DLD1 (cell line): ENCODE measurements around the gene CELA1.

Experiments
- in situ Hi-C: cut with HindIII; loops from 2 replicates; pipeline ENCODE4 v1.10.0; 2017; ENCODE audit warnings: low sequenced_read_pairs

Gene CELA1

DNA sequence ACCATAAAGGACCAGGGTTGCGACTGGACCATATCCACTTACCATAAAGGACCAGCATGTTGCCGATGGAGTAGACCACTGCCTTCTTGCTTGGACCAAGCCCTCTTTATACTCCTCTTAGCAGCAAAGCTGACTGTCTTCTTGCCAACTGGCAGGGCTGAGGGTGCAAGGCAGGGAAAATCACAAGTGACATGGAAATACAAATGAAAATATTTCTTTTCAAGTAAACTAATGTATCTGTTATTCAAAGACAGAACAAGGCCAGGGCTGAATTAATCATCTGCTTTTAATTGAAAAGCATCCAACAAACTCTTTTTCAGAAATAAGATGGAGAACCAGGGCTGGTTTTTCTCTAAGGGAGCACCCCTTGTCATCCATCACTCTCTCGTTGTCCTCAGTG, at the start of gene CELA1:
TSS of gene CELA1 (minus strand) at position 99 of the 400 bp plus-strand sequence. CDS start at position 58, 41 bp downstream.
- in situ Hi-C loops: no loop called here

DNA sequence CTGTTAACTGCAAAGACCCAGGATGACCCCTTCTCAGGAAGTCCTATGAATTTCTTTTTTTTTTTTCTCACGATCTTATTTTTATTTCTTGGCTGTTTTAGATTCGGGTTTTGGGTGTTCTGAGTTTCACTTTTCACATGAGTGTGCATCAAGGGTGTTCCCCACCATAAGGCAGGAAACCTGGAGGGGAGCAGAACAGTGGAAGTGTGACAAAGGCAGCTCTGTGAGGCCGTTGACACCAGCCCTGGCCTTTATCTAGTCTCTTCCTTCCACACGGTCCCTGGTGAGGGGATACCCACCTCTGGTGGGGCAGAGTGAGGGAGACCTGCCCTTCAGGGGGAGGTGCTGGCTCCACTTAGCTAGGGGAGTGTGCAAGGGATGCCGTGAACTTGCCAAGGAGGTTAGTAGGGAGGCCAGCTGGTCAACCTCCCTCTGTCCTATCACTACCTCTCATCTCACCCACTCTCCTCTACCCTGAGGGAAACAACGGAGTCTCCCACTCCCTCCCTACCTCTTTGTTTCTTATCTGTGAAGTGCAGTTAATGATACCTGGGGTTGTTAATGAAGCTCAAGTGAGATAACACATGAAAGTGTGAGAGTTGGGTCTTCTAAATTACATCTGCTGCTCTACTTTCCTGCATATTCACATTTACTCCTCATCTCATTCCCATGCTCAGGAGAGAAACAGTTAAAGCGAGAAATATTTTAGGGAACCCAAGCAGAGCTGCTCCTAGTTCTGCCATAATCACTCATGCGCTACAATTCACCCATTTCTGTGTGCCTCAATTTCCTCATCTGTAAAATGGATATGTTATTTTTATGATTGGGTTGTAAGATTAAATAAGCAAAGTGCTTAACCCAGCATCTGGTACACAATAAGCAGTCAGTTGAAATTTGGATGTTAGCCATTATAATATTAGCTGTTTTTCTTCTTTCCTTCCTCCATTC, 49.1 kb upstream of the CELA1 start:
- in situ Hi-C loops: no loop called here

DNA sequence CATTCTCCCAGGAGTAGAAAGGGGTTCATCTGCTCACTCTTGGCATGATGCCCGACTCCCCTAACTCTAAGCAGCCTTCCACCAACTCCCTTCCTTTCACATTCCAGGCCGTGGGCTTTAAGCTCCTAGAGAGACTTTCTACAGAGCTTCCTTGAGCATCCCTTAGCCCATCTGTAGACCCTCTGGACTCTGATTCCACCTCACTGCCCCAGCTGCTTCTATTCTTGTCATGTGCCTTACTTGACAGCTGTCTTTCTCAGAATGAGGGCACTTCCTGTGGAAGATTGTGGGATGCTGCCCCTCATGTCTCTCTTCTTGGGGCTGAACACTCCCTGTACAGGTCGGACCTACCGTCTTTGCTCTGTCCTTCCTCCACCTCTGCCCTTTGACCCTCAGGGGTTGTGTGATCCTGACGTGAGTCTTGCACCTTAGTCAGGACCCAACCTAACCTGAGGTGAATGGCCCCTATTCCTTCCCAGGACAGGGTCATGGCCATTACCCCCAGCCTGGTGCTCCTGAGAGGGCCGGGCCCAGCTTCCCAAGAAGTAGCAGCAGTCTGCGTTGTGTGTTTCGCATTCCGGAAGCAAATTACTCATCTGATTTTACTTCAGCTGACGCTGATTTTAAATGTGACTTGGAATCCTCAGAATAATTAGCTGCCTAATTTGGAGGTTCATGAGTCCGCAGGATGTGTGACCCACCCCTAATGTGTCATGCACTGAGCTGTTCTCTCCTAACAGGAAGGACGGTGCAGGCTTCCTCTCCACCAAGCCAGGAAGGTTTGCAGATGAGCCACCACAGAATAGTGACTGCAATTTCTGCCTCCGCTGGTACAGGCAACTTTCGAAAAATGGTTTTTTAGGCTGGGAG, 47.4 kb upstream of the CELA1 start:
- in situ Hi-C loops: no loop called here

DNA sequence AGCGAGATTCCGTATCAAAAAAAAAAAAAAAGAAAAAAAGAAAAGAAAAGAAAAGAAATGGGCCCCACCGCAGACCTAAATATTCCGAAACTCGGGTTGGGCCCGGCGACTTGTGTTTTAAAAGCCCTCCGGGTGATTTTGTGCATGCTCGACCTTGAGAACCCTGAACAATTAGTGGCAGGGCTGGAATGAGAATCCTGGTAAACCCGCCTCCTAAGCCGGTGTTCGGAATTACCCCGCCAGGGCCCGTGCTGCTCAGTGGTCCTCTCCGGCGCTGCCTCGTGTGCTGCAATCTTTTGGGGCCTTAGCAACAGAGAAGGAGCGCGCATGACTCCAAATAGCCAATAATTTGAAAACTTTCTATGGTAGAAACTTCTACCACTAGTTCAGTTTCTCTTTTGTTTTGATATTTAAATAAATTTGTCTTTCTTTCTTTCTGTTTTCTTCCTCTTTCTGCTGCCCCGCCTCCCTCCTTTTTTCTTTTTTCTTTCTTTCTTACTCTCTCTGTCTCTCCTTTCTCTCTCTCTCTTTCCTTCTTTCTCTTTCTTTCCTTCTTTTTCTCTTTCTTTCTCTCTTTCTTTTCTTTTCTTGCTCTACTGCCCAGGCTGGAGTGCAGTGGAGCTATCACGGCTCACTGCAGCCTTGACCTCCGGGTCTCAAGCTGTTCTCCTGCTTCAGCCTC, 46.2 kb upstream of the CELA1 start:
- in situ Hi-C loops: no loop called here

DNA sequence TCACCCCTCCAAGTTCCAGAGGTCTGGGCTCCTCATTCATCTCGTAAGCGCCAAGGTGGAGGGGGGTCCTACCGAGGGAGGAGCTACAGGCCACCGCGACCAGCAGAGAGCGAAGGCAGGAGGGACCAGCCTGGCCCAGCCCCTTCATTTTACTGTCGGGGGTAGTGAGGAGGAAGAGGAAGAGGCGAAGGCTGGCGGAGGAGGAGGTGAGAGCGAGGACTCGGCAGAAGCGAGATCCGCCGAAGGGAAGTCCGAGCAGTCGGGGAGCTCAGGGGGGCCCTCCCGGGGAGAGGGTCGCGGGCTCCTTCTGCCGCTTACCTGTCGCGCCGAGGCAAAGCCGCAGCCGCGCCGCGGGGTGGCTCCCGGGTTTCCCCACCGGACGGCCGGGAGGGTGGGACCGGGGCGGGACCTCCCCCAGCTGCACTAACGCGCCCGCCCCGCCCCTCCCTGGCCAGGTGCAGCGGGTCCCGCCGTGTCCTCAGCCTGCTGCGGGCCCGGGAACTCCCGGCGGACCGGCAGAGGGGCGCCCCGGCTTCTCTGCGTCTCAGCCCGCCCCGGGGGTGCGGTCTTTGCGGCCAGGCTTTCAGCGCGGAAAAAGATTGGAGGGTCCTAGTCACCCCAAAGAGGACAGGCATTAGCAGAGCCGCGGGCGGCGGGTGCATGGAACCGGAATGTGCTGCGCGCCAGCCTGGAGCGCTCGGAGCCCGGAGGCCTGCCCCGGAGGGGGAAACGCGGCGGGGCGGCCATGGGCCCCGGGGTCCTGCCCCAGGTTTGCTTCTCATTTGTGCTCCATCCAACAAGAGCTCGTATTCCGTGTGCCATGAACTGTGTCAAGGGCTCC, 45.0 kb upstream of the CELA1 start, which contains the start of gene GALNT6:
TSS of gene GALNT6 (minus strand) at position 124 of the 841 bp plus-strand sequence. CDS start 11,625 bp downstream, outside the sequence.
- in situ Hi-C loops: no loop called here

DNA sequence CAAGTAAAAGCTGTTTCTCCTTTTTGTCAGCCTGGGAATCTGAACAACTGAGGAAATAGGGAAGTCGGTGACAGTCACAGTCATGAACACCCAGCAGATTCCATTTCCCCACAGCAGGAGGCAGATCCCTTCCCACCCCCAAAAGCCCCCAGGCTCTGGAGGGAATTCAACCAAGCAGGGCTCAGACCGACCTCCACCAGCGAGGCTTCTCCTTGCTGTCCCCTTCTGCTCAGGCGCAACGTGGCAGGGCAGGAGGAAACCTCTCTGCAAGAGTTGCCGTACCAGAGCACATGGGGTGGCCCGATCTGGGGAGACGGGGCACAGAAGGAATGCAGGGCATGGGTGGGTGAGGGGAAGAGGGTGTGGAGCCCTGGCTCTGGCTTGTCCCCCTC, 44.4 kb upstream of the CELA1 start:
- in situ Hi-C loops: no loop called here

DNA sequence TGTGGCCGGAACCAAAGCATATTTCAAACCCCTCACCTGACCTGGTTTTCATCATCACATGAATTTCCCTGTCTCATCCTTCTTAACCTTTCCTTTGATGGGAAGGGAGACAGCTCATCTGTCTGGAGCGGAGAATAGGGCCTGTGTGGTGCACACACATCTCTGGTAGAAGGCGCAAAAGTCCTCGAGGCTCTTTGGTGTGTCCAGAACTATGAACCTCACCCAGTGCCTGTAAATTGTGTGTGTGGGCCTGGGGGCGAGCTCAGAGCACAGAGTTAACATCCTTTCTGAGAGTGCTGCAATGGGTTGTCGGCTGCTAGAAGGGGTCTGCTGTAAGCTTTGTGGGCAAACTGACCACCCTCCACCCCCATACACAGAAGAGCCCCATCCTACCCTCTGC, 44.0 kb upstream of the CELA1 start:
- in situ Hi-C loops: no loop called here

DNA sequence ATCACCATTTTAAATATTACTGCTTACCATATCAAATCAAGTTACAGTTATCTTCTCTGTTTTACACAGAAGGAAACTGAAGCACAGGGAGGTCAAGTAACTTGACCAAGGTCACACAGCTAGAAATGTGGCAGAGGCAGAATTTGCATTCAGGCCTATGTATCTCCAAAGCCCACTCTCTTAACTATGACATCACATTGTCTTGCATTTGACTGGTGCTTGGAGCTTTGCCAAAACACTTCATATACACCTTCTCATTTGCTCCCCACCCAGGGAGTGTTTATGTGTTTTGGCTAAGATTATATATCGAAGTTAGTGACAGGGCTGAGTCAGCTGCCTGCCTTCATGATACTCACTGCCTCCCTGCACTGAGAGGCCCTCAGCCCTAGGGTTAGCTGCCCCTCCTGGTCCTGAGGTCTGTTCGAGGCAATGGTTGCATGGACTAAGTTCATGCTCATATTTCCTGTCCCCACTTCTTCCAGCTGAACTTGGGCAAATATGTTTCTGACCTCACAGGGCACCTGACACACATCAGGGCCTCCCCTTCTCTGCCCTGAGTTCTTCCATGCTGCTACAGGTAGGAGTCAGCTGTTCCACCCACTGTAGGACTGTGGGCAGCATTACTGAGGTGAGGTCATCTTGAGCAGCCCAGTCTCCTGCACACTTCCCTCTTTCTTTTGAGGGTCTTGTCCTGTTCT, 43.0 kb upstream of the CELA1 start:
- in situ Hi-C loops: no loop called here

DNA sequence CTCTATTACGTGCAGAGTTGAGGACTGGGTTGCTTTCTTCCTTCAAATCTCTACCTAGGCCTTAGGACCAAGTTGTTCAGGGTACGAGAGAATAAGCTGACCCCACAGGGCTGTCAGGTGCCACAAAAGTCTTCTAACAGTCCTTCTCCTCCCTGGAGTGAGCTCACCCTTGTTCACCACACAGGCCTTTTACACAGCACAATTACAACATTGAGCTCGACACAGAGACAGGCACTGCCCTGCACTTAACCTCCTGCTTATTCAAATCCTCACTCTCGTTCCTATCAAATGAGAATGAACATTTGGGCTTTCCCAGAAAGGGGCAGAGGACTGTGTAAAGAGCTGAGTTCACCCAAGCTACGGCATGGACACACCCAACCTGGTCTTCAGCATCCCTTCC, 42.4 kb upstream of the CELA1 start:
- in situ Hi-C loops: no loop called here

DNA sequence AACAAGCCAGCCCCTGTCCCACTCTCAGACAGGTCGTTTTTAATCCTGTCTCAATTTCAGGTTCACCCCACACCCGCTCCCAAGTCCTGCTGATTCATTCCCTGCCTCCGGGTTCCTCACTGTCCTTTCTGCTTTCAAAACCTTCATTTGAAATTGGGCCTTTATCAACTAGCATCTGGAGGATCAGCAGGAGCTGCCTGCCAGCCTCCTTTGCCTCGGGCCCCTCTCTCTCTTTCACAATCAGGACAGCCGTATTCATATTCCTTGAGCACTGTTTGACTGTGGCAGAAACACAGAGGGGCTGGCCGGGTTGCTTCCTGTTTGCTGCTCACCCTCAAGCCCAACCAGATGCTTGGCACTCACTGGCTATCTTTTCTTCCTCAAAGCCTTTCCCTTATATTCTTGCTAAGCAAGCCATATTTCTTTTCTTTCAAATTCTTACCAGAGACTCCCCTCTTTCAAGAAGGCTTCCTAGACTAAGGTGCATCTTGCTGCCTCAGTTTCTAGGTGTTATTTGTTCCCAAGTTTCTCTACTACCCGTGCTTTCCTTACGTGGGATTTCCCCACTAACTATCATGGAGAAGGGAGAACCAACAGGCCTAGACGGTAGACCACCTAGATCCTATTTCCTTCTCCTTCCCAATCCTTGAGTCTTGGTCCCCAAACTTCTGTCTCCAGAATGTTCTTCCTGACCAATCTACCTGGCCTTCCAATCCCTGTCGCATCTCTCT, 41.8 kb upstream of the CELA1 start:
- in situ Hi-C loops: no loop called here

DNA sequence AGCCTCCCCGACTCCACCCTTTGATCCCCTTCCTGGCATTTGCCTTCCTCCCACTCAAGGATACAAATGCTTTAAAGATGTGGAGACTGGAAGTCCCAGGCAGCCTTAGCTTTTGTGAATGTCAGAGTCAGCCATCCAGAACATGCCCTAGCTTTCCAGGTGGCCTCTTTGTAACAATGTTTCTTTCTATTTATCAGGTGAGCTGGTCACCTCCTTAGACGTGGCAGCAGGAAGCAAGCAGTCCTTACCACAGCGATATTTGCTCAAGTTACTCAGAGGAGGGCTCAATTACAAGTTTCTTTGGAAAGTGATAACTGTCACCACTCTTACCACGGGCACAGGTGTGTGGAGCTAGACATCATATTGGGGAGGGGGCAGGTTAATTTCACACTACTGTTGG, 39.9 kb upstream of the CELA1 start:
- in situ Hi-C loops: no loop called here

DNA sequence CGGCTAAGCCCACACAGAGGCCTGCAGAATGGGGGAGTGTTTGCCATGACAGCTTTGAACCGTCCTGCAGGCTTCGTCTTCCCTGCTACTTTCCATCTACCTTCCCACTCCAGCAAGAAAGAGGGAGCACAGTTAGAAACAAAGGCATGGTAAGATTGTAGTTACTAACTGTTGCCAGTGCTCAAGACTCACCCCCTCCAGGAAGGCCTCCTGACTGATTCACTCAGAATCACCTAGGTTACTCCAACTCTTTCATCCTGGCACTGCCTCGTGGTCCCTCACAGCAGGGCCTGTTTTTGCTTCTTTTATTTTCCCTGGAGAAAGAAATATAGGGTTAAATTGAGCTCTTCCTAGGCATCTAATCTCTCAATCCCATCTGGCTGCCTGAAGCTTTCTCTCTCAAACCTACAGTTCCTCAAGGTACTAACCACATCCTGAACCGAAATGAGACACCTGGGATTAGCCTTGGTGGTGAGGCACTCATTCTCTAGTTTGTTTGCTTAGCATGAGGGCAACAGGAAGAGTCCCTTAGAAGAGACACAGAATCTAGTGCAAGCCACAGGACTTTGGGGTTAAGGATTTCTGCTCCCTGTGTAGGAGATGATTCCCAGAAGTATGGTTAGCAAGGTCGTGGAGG, 36.9 kb upstream of the CELA1 start:
- in situ Hi-C loops: no loop called here

DNA sequence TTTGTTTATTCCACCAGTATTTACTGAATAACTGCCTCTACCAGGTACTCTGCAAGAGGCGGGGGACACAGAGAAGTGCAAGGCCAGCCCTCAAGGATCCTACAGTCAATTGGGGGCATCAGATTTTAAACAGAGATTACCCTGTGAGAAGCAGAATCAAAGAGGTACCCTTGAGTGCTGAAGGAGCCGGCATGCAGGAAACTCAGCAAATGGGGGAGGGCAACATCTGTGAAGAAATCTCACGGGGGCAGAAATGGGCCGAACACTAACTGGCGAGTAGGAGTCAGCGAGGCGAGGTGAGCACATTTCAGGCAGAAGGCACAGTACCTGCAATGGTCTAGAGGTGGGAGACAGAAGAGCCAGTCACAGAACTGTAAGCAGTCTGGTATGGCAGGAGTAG, 35.7 kb upstream of the CELA1 start:
- in situ Hi-C loops: no loop called here

DNA sequence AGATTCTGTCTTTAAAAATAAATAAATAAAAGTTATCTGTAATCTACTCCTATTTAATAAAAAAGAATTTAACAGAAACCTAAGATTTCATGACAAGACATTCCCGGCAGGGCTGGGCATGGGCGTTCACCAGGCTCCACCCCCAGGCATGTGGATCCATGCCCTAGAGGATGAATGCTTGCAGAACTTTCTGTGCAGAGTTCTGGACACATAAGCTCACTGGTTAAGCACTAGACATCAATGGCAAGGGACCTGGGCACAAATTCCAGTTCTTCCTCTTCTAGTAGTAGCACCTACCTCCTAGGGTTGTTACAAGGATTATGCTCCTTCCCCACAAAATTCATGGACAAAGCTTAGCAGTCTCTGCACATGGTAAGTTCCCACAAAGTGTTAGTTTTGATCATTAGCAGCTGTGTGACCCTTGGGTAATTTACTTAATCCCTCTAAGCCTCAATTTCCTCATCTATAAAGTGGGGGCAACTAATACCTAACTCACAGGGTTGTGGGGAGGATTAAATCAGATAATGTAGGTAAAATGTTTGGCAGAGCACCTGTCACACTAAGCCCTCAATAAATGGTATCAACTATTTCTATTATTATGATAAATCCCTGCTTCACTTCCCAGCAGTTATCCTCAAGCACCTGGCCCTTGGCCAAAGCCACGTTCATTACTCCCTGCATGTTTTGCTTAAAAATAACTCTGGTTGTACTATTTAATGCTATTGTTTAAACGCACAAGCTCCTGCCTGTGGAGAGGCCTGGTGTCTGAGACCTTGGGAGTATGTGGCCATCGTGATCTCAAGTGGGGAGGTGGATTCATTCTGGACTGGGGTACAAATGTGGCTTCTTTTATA, 35.0 kb upstream of the CELA1 start:
- in situ Hi-C loops: no loop called here

DNA sequence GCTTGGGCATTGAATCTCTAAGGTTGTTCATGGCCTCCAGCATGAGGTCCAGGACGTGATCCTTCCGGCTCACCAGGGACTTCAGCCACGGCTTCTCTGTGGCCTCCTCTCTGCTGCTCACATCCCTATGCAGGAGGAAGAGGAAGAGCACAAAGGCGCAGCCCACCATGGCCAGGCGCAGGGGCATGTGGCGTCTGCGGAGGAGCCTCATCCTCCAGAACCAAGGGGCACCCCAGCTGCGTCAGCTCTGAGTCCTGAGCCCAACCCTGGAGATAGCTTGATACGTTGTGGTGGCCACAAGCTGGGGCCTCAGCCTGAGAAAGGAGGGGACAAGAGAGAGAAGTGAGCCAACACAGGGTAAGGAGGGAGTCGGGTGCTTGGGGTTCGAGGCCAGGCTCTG, 33.1 kb upstream of the CELA1 start:
- in situ Hi-C loops: no loop called here

DNA sequence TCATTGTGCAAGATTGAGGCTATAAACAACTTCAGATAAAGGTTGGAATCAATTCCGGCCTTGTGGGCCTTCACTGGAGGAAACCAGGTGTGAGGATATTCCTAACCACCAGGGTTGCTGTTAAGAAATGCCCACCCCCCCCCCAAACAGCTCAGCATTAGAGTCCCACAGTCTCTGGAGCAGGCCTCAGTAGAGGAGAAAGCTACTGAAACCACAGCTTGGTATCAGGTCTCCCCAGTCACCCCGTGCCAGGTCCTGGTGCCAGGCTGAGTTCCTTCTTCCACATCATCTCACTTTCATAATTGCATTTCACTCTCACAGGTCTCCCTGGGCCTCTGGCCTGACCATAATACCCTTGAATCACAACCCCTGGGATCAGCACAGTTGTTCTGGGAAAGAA, 32.3 kb upstream of the CELA1 start:
- in situ Hi-C loops: no loop called here

DNA sequence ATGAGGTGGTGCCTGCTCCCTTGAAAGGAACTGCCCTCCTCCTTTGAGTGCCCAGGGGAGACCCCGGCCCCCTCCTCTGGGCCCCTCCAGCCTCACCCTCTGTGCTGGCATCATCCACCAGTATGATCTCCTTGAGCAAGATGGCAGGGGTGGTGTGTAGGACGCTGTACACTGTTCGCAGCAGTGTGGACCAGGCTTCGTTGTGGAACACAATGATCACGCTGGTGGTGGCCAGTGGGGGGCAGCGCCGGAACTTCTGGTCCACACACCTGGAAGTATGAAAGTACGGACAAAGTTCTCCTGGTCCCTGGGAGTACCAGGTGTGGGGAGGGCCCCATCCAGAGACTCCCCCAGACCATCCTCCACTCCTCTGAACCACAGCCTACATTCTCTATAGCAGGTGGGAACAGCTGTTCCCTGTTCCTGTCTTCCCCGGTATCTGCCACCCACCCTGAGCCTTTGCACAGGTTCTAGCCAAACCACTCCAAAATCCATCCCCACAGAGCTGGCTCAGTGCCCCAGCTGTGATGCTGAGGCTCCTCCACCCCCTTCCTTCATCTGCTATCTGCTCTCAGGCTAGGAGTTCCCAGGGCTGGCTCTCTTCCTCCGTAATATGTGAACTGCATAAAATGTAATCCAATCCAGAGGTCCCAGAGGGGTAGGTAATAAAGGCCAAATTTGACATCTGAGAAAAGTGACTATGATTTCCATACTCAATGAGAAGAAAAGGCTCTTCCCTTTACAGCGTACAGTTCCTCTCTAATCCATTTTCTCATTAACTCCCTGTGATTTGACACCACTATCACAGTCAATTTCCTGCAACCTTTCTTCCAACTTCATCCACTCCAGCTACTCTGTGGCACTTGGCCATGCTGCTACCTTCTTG, 30.9 kb upstream of the CELA1 start:
- in situ Hi-C loops: no loop called here
